CD14-positive monocyte (primary cell): Measurements from ENCODE around the gene LETMD1. TPM values are rescaled to one million over a fixed set of nuclear protein-coding genes. Genes with fewer than 3 reads are reported as not detected.

Source experiments
- DNase-seq, 3 donors: peaks; one replicate each; pipeline ENCODE4 v3.0.0-alpha.2; 2011 to 2022
- H2AFZ ChIP-seq: 2 replicates; pipeline ENCODE4 v1.6.0; 2012; ENCODE audit warnings: mild to moderate bottlenecking, low read depth, low read length, inconsistent platforms; ENCODE audit not compliant: insufficient read depth, poor library complexity, severe bottlenecking
- H3K27ac ChIP-seq, 2 donors: 1 replicate in 1 of 2; 2 replicates in 1 of 2; pipeline ENCODE4 v1.5.1; 2012 to 2013; ENCODE audit warnings: low read length in 2 of 2, control low read depth in 1 of 2, inconsistent platforms in 1 of 2, low read depth in 1 of 2, mild to moderate bottlenecking in 1 of 2
- H3K27me3 ChIP-seq, 2 donors: one replicate each; pipeline versions ENCODE4 v1.6.0 to v1.6.1; 2011 to 2013; ENCODE audit warnings: low read length in 2 of 2; ENCODE audit not compliant: control insufficient read depth in 2 of 2, insufficient read depth in 2 of 2
- H3K36me3 ChIP-seq, 2 donors: replicated peaks in 1 of 2; 1 replicate in 1 of 2; 2 replicates in 1 of 2; pipeline versions ENCODE4 v1.5.1 to v1.6.1; 2012 to 2013; ENCODE audit warnings: low read length in 2 of 2, control low read depth in 1 of 2, inconsistent platforms in 1 of 2, mild to moderate bottlenecking in 1 of 2; ENCODE audit not compliant: insufficient read depth in 2 of 2, control insufficient read depth in 1 of 2
- H3K4me1 ChIP-seq, 2 donors: 1 replicate in 1 of 2; 2 replicates in 1 of 2; pipeline versions ENCODE4 v1.5.1 to v1.6.1; 2012 to 2013; ENCODE audit warnings: low read length in 2 of 2, control low read depth in 1 of 2, inconsistent platforms in 1 of 2, mild to moderate bottlenecking in 1 of 2, moderate library complexity in 1 of 2; ENCODE audit not compliant: insufficient read depth in 2 of 2, control insufficient read depth in 1 of 2
- H3K4me2 ChIP-seq: replicated peaks from 2 replicates; pipeline ENCODE3; 2012; ENCODE audit warnings: low read length, moderate library complexity, mild to moderate bottlenecking; ENCODE audit not compliant: poor library complexity, severe bottlenecking; ENCODE audit errors: extremely low read depth
- H3K4me3 ChIP-seq, 3 experiments: fragments of 200-600 bp in 1 of 3; sonication (generic) in 1 of 3; replicated peaks in 1 of 3; 1 replicate in 2 of 3; 2 replicates in 1 of 3; pipeline ENCODE4 v1.5.1; 2011 to 2013; ENCODE audit warnings: low read length in 3 of 3, mild to moderate bottlenecking in 3 of 3, control low read depth in 2 of 3, low read depth in 2 of 3, inconsistent platforms in 1 of 3, moderate library complexity in 1 of 3
- H3K79me2 ChIP-seq: 2 replicates; pipeline ENCODE4 v1.6.0; 2012; ENCODE audit warnings: mild to moderate bottlenecking, control low read depth, inconsistent platforms, low read length, moderate library complexity; ENCODE audit not compliant: insufficient read depth
- H3K9ac ChIP-seq: 2 replicates; pipeline ENCODE4 v1.6.0; 2017; ENCODE audit warnings: low read length, mild to moderate bottlenecking; ENCODE audit not compliant: insufficient read depth, poor library complexity, severe bottlenecking
- H3K9me3 ChIP-seq, 2 donors: replicated peaks in 1 of 2; 1 replicate in 1 of 2; 2 replicates in 1 of 2; pipeline versions ENCODE4 v1.5.1 to v1.6.1; 2012 to 2013; ENCODE audit warnings: low read length in 2 of 2, control low read depth in 1 of 2; ENCODE audit not compliant: control insufficient read depth in 1 of 2, insufficient read depth in 1 of 2
- H4K20me1 ChIP-seq: 2 replicates; pipeline ENCODE4 v1.6.0; 2012; ENCODE audit warnings: mild to moderate bottlenecking, low read length, control low read depth, moderate library complexity; ENCODE audit not compliant: insufficient read depth
- H3K27ac Mint-ChIP-seq, 7 donors: one replicate each; pipeline ENCODE4 v1.8.0; 2020; ENCODE audit warnings: mild to moderate bottlenecking in 7 of 7, mixed read lengths in 7 of 7, moderate library complexity in 6 of 7, inconsistent platforms in 2 of 7
- H3K27me3 Mint-ChIP-seq, 3 donors: one replicate each; pipeline ENCODE4 v1.8.0; 2021 to 2022; ENCODE audit warnings: low read depth in 3 of 3, mild to moderate bottlenecking in 3 of 3, mixed read lengths in 3 of 3, moderate library complexity in 3 of 3, inconsistent platforms in 1 of 3
- H3K36me3 Mint-ChIP-seq, 2 donors: one replicate each; pipeline ENCODE4 v1.8.0; 2020; ENCODE audit warnings: mixed read lengths in 2 of 2, inconsistent platforms in 1 of 2, mild to moderate bottlenecking in 1 of 2
- H3K4me1 Mint-ChIP-seq: one replicate; pipeline ENCODE4 v1.8.0; 2020; ENCODE audit warnings: mild to moderate bottlenecking, mixed read lengths
- H3K4me3 Mint-ChIP-seq, 2 donors: one replicate each; pipeline ENCODE4 v1.8.0; 2020; ENCODE audit warnings: mild to moderate bottlenecking in 2 of 2, mixed read lengths in 2 of 2, moderate library complexity in 1 of 2
- H3K9me3 Mint-ChIP-seq, 7 donors: one replicate each; pipeline ENCODE4 v1.8.0; 2020 to 2022; ENCODE audit warnings: mixed read lengths in 7 of 7, mild to moderate bottlenecking in 6 of 7, moderate library complexity in 6 of 7, inconsistent platforms in 2 of 7
- WGBS: methylation state at CpG from one replicate; pipeline ENCODE4 v1.1.5; 2013; ENCODE audit warnings: missing lambda C conversion rate; ENCODE audit not compliant: insufficient coverage; 5-methylcytosine and 5-hydroxymethylcytosine counted together
- intact Hi-C, 2 donors: fragments of 100-400 bp; cut with micrococcal nuclease; formaldehyde crosslinking; loops; one replicate each; pipeline versions ENCODE4 v1.15.0 to v1.15.1; 2023
- polyA plus RNA-seq, 3 donors: library from polyadenylated mRNA; depleted of rRNA in 1 of 3; unstranded in 2 of 3; stranded (reverse) in 1 of 3; fragments of 300-500 nt in 2 of 3; fragments of >200 nt in 1 of 3; fragmentation: Illumina TruSeq in 2 of 3; gene quantifications; 1 replicate in 2 of 3; 2 replicates in 1 of 3; pipeline ENCODE4 v1.2.3, GENCODE V29; 2012 to 2021
- TF ChIP-seq, protein P1 (sequence below): fragments of 200-600 bp; IDR thresholded peaks from one replicate; pipeline ENCODE4 v1.8.0; 2022; ENCODE audit warnings: antibody characterized with exemption, mild to moderate bottlenecking

The LETMD1 gene
- polyA plus RNA-seq, 3 donors: 13.2 to 95.6 (median 16.8) TPM

- Mint-ChIP-seq H3K9me3 (no peaks in the 10 kb centered on the region), H3K27me3 (no peaks in the 10 kb centered on the region), H3K4me1 (no peaks in the 10 kb centered on the region), H3K36me3 (peaks cover 84 to 98% of the 10 kb centered on the region in 2 donors), H3K27ac (no peak overlapping the region), H3K4me3 (no peak overlapping the region)
- no peaks in the 10 kb centered on the region for H3K79me2 ChIP-seq
- no peak for DNase-seq
- no peak overlapping the region for H2AFZ ChIP-seq
- H4K20me1 ChIP-seq: no peaks in the 10 kb centered on the region
- H3K27me3 ChIP-seq: no peaks in the 10 kb centered on the region
- no peak overlapping the region for H3K4me2 ChIP-seq
- 20% methylated on average over 1 of the region's 1 CpG for WGBS
- no peak overlapping the region for H3K4me3 ChIP-seq
- H3K36me3 ChIP-seq: peaks cover 89 to 99% of the 10 kb centered on the region in 2 donors
- no peak overlapping the region for H3K27ac ChIP-seq
- intact Hi-C loops: no loop called here
- TF ChIP-seq, protein P1, sequence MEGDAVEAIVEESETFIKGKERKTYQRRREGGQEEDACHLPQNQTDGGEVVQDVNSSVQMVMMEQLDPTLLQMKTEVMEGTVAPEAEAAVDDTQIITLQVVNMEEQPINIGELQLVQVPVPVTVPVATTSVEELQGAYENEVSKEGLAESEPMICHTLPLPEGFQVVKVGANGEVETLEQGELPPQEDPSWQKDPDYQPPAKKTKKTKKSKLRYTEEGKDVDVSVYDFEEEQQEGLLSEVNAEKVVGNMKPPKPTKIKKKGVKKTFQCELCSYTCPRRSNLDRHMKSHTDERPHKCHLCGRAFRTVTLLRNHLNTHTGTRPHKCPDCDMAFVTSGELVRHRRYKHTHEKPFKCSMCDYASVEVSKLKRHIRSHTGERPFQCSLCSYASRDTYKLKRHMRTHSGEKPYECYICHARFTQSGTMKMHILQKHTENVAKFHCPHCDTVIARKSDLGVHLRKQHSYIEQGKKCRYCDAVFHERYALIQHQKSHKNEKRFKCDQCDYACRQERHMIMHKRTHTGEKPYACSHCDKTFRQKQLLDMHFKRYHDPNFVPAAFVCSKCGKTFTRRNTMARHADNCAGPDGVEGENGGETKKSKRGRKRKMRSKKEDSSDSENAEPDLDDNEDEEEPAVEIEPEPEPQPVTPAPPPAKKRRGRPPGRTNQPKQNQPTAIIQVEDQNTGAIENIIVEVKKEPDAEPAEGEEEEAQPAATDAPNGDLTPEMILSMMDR: no peak
- no peaks in the 10 kb centered on the region for H3K9me3 ChIP-seq
- no peaks in the 10 kb centered on the region for H3K4me1 ChIP-seq
- no peak overlapping the region for H3K9ac ChIP-seq
Measured at GRCh38 chr12:51098611-51099010, 50.5 kb downstream of the LETMD1 start.

GRCh38 chr12:51103977-51104376 is 55.9 kb downstream of the LETMD1 start:
- TF ChIP-seq, protein P1: no peak
- peaks cover 0 to 2% (median 0%) of the 10 kb centered on the region in 7 donors for H3K9me3 Mint-ChIP-seq
- intact Hi-C loops: no loop called here
- H3K4me1 ChIP-seq: peaks cover 8 to 11% of the 10 kb centered on the region in 2 donors
- H2AFZ ChIP-seq: no peak overlapping the region
- peaks cover 78 to 96% of the 10 kb centered on the region in 2 donors for H3K36me3 Mint-ChIP-seq
- peaks cover 82 to 95% of the 10 kb centered on the region in 2 donors for H3K36me3 ChIP-seq
- no peaks in the 10 kb centered on the region for H3K79me2 ChIP-seq
- no peak overlapping the region for H3K9ac ChIP-seq
- no peaks in the 10 kb centered on the region for H3K27me3 ChIP-seq
- no peaks in the 10 kb centered on the region for H3K27me3 Mint-ChIP-seq
- H3K27ac ChIP-seq: no peak overlapping the region
- no peak overlapping the region for H3K4me2 ChIP-seq
- H3K4me1 Mint-ChIP-seq: peaks cover 10% of the 10 kb centered on the region
- H3K4me3 Mint-ChIP-seq: no peak overlapping the region
- no peak overlapping the region for H3K27ac Mint-ChIP-seq
- no peaks in the 10 kb centered on the region for H3K9me3 ChIP-seq
- no peak overlapping the region for H3K4me3 ChIP-seq
- no peaks in the 10 kb centered on the region for H4K20me1 ChIP-seq
- DNase-seq: no peak
